Esophagus squamous epithelium (tissue), 4 donors: ENCODE measurements around the gene PEX1.

Source experiments
- POLR2A ChIP-seq, 4 donors: fragments of 450-650 bp; IDR thresholded peaks; one replicate each; pipeline ENCODE4 v1.6.1; 2017; ENCODE audit warnings: antibody characterized with exemption in 4 of 4, mild to moderate bottlenecking in 4 of 4, moderate library complexity in 3 of 4
- TF ChIP-seq, protein P1 (sequence below), 6 experiments: fragments of 450-650 bp in 4 of 6; fragments of 200-600 bp in 2 of 6; sonication (generic) in 2 of 6; IDR thresholded peaks; one replicate each; pipeline ENCODE4 v1.5.1; 2016 to 2019; ENCODE audit warnings: antibody characterized with exemption in 6 of 6, mild to moderate bottlenecking in 4 of 6, moderate library complexity in 4 of 6

DNA sequence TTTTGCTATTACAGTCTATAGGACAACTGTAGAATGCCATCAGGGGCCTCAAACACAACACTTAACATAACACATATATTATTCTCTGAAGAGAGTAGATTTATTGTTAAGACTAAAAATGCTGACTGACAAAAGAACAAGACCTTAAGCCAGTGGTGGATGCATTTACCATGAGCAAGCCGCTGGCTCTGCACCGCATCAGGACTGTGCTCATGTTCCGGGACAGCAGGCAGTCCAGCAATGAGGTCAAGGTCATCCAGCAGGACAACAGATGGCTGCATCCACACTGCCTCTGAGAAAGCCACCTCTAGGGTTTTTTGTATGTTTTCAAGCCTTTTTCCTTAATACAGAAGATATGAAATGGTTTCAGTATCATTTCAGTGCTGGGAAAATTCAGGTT lies 23.8 kb downstream of the PEX1 start:
- TF ChIP-seq POLR2A (IDR thresholded peaks at IDR 0.05): no peak
- TF ChIP-seq, protein P1, sequence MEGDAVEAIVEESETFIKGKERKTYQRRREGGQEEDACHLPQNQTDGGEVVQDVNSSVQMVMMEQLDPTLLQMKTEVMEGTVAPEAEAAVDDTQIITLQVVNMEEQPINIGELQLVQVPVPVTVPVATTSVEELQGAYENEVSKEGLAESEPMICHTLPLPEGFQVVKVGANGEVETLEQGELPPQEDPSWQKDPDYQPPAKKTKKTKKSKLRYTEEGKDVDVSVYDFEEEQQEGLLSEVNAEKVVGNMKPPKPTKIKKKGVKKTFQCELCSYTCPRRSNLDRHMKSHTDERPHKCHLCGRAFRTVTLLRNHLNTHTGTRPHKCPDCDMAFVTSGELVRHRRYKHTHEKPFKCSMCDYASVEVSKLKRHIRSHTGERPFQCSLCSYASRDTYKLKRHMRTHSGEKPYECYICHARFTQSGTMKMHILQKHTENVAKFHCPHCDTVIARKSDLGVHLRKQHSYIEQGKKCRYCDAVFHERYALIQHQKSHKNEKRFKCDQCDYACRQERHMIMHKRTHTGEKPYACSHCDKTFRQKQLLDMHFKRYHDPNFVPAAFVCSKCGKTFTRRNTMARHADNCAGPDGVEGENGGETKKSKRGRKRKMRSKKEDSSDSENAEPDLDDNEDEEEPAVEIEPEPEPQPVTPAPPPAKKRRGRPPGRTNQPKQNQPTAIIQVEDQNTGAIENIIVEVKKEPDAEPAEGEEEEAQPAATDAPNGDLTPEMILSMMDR (IDR thresholded peaks at IDR 0.05): no peak
